ENCODE results near the gene ECSCR. TPM values are rescaled to one million over a fixed set of nuclear protein-coding genes. Genes with fewer than 3 reads are reported as not detected.
A peak's percentile ranks its signal among the peaks of the same experiment; 100 is the strongest.

The ECSCR gene
- total and polyA plus RNA-seq, 2 donors (not counting 3 experiments of a cell fraction or from before 2014, with no cell fraction given): 365 to 1,085 TPM

GRCh38 chr5:139451878-139452660 lies 10.5 kb downstream of the ECSCR start:
- no peak overlapping the region for H2AFZ ChIP-seq (ENCODE audit: low read depth, low read length)
- H3K9ac ChIP-seq (replicated peaks; ENCODE audit: extremely low read depth, insufficient read depth, low read length): no peak overlapping the region
- no peaks in the 10 kb centered on the region for H3K9me3 ChIP-seq (replicated peaks; ENCODE audit: control insufficient read depth, insufficient read depth, low read length)
- H3K79me2 ChIP-seq (ENCODE audit: control insufficient read depth, insufficient read depth, low read length): peaks cover 20% of the 10 kb centered on the region
- H3K4me3 ChIP-seq (replicated peaks in 1 of 3; ENCODE audit: insufficient read depth in 1 of 3, low read depth in 1 of 3, low read length in 3 of 3): no peak overlapping the region
- no peak for DNase-seq (ENCODE audit: low read depth, low spot score)
- H3K27me3 ChIP-seq (ENCODE audit: control insufficient read depth in 2 of 2, insufficient read depth in 2 of 2, low read length in 2 of 2): no peaks in the 10 kb centered on the region
- TSS peak; percentile 5 for BruUV-seq (replicated peaks)
- dilution Hi-C loops (cut with MboI; ENCODE audit: extremely low pct_ligation_motif_present, low sequenced_read_pairs) (no loop called here), intact Hi-C loops (cut with micrococcal nuclease) (no loop called here)
- H3K4me2 ChIP-seq (ENCODE audit: insufficient read depth, low read length): no peak overlapping the region
- peaks cover 12% of the 10 kb centered on the region for H3K4me1 ChIP-seq (ENCODE audit: control insufficient read depth, extremely low read depth, insufficient read depth, low read length)
- H3K9me1 ChIP-seq (replicated peaks; ENCODE audit: control insufficient read depth, extremely low read depth, insufficient read depth, low read length): no peaks in the 10 kb centered on the region
- no peaks in the 10 kb centered on the region for H4K20me1 ChIP-seq (replicated peaks; ENCODE audit: control insufficient read depth, extremely low read depth, insufficient read depth, low read length)
- no peak overlapping the region for H3K27ac ChIP-seq (ENCODE audit: insufficient read depth, low read depth, low read length)
- TF ChIP-seq POLR2A (IDR thresholded peaks at IDR 0.05; ENCODE audit: low read depth, low read length): no peak
- no peak for TF ChIP-seq EZH2 (IDR thresholded peaks at IDR 0.05; ENCODE audit: borderline replicate concordance, low read depth, low read length, severe bottlenecking)
- TF ChIP-seq JUN (IDR thresholded peaks at IDR 0.05; ENCODE audit: borderline replicate concordance, insufficient read depth, insufficient read length, low read depth): no peak
- TF ChIP-seq, protein P1, sequence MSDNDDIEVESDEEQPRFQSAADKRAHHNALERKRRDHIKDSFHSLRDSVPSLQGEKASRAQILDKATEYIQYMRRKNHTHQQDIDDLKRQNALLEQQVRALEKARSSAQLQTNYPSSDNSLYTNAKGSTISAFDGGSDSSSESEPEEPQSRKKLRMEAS (IDR thresholded peaks at IDR 0.05; ENCODE audit: insufficient read depth, insufficient read length): no peak
- no peak for TF ChIP-seq CTCF (IDR thresholded peaks at IDR 0.05; ENCODE audit: extremely low read depth in 1 of 2, insufficient read depth in 1 of 2, low read depth in 1 of 2, low read length in 2 of 2)
- TF ChIP-seq POLR2AphosphoS5 (IDR thresholded peaks at IDR 0.05; ENCODE audit: insufficient read depth, low read depth, low read length): no peak
- ChIA-PET POLR2A (no interaction called here), CTCF (no interaction called here)
- no peak for FAIRE-seq
- peaks cover 47 to 70% of the 10 kb centered on the region in 2 experiments for H3K36me3 ChIP-seq (ENCODE audit: control insufficient read depth in 2 of 2, extremely low read depth in 1 of 2, insufficient read depth in 2 of 2, low read length in 2 of 2)
